BE2C (cell line): ENCODE data around the gene TAF8.

Experiments
- DNase-seq: peaks from one replicate; pipeline ENCODE4 v3.0.0-alpha.2; 2020
- H3K27me3 ChIP-seq: fragments of 250-450 bp; sonication (Bioruptor Pico); 2 replicates; pipeline ENCODE4 v1.5.1; 2020; ENCODE audit warnings: mild to moderate bottlenecking
- H3K36me3 ChIP-seq: fragments of 250-450 bp; sonication (Bioruptor Pico); 2 replicates; pipeline ENCODE4 v1.5.1; 2020; ENCODE audit warnings: mild to moderate bottlenecking
- H3K4me1 ChIP-seq: fragments of 250-450 bp; sonication (Bioruptor Pico); 2 replicates; pipeline ENCODE4 v1.5.1; 2020
- H3K4me3 ChIP-seq: 2 replicates; pipeline ENCODE4 v1.5.1; 2011; ENCODE audit warnings: low read depth, low read length
- H3K9me3 ChIP-seq: fragments of 250-450 bp; sonication (Bioruptor Pico); 2 replicates; pipeline ENCODE4 v1.5.1; 2020
- CTCF ChIP-seq: IDR thresholded peaks from 2 replicates; pipeline ENCODE4 v1.5.1; 2012; ENCODE audit warnings: mild to moderate bottlenecking, low read depth, low read length

Gene TAF8

GRCh38 chr6:42021847-42022754, 28.2 kb upstream of the TAF8 start:
- Histone ChIP-seq H3K4me1 (peaks cover 4% of the 10 kb centered on the region), H3K4me3 (no peak overlapping the region), H3K36me3 (no peaks in the 10 kb centered on the region), H3K9me3 (no peaks in the 10 kb centered on the region), H3K27me3 (no peaks in the 10 kb centered on the region)
- TF ChIP-seq CTCF = no peak
- no peak for DNase-seq

DNA sequence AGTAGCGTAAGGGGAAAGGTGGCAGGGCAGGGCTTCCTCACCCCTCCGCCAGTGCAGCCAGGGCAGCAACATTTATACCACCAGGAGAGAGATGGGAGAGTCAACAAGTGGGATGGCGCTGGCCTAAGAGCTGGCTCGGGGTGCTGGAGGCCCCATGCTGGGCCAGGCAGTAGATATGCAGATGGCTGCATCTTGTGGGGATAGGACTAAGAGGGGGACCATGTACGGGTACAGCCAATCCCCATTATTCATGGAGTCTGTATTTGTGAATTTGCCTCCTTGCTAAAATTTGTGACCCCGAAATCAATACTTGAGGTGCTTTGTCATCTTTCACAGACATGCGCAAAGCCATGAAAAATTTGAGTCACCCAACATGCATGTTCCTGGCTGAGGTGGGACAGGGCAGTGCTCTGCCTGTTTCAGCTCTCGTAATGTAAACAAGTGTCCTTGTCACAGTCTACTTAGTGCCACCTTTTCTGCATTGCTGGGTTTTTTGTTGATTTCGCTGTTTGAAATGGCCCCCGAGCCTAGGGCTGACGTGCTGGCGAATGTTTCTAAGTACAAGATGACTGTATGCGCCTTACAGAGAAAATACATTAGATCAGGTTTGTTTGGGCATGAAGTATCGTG, 27.5 kb upstream of the TAF8 start:
- no peaks in the 10 kb centered on the region for H3K27me3 ChIP-seq
- no peaks in the 10 kb centered on the region for H3K36me3 ChIP-seq
- TF ChIP-seq CTCF = no peak
- no peak for DNase-seq
- H3K4me1 ChIP-seq = no peaks in the 10 kb centered on the region
- H3K9me3 ChIP-seq = no peaks in the 10 kb centered on the region
- no peak overlapping the region for H3K4me3 ChIP-seq

GRCh38 chr6:42025066-42025844, 25.1 kb upstream of the TAF8 start:
- no peak overlapping the region for H3K4me3 ChIP-seq
- TF ChIP-seq CTCF = no peak
- DNase-seq = no peak
- no peaks in the 10 kb centered on the region for H3K27me3 ChIP-seq
- no peaks in the 10 kb centered on the region for H3K9me3 ChIP-seq
- no peaks in the 10 kb centered on the region; the same call in 1 of the 2 replicates for H3K36me3 ChIP-seq
- H3K4me1 ChIP-seq = no peaks in the 10 kb centered on the region

DNA sequence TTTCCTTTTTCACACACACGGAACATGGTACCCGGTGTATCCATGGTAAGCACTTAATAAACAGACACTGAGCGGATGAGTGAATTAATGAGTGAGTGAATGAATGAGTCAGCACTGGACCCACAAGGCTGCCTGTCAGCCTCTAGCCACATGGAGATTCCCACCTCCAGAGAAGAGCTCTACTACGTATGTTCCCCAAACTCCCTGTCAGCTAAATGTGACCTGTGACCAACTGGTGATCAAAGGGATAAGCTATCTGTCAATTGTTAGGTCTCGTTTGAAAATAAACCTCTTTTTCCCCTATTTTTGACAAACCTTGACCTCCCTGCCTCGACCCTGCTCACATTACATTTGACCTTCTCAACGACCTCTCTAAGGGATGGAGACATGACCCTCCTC, 24.5 kb upstream of the TAF8 start:
- DNase-seq = no peak
- no peaks in the 10 kb centered on the region; the same call in 1 of the 2 replicates for H3K36me3 ChIP-seq
- no peaks in the 10 kb centered on the region for H3K9me3 ChIP-seq
- H3K4me1 ChIP-seq = no peaks in the 10 kb centered on the region; the same call in 1 of the 2 replicates
- no peaks in the 10 kb centered on the region for H3K27me3 ChIP-seq
- H3K4me3 ChIP-seq = no peak overlapping the region
- TF ChIP-seq CTCF = no peak

DNA sequence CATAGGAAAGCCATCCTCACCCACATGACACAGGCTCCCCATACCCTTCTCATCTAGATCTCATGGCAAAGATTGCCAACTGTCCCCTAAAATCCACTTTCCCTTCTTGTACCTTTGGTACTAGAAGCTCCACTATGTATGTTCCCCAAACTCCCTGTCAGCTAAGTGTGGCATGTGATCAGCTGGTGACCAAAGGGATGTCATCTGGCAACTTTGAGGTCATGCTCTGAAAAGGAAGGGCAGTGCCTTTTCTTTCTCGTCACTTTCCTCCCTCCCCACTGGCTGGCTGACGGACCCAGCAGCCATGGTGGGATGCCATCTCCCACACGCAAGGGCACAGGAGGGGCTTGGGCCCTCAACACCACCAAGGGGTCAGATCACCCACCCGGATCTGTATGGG, 23.8 kb upstream of the TAF8 start:
- no peak for DNase-seq
- Histone ChIP-seq H3K9me3 (no peaks in the 10 kb centered on the region), H3K27me3 (no peaks in the 10 kb centered on the region), H3K4me1 (no peaks in the 10 kb centered on the region; the same call in 1 of the 2 replicates), H3K36me3 (no peaks in the 10 kb centered on the region; the same call in 1 of the 2 replicates), H3K4me3 (no peak overlapping the region)
- no peak for TF ChIP-seq CTCF
